ENCODE results near the gene RHNO1.

RHNO1 gene

GRCh38 chr12:2877047-2877952 is at the start of gene RHNO1, which contains the start of gene FOXM1:
Gene RHNO1, plus strand, starts transcription at chr12:2877223. Its CDS starts 8,144 bp downstream, at chr12:2885367.
Gene FOXM1, minus strand, starts transcription at chr12:2877174. Its CDS starts 2,696 bp downstream, at chr12:2874478.
- DNase-seq = peak; percentile 77

GRCh38 chr12:2829275-2829674 is 47.7 kb upstream of the RHNO1 start:
- DNase-seq = no peak

- DNase-seq = no peak
Observed at GRCh38 chr12:2832550-2833127, 44.4 kb upstream of the RHNO1 start.

- DNase-seq = no peak
Observed at GRCh38 chr12:2833327-2833726, 43.7 kb upstream of the RHNO1 start.

GRCh38 chr12:2833810-2834209 is 43.2 kb upstream of the RHNO1 start:
- DNase-seq = no peak

- DNase-seq = no peak
Observed at GRCh38 chr12:2834581-2835491, 42.2 kb upstream of the RHNO1 start, which contains the start of gene NRIP2. Gene NRIP2, minus strand, starts transcription at chr12:2835035. Its CDS starts 52 bp downstream, at chr12:2834983.

GRCh38 chr12:2835691-2836403 is 41.2 kb upstream of the RHNO1 start:
- no peak for DNase-seq

GRCh38 chr12:2836574-2836973 is 40.4 kb upstream of the RHNO1 start:
- no peak for DNase-seq

- DNase-seq = no peak
Observed at GRCh38 chr12:2841056-2841650, 35.9 kb upstream of the RHNO1 start.

- DNase-seq = no peak
Observed at GRCh38 chr12:2842948-2843347, 34.1 kb upstream of the RHNO1 start.

GRCh38 chr12:2844786-2845185 is 32.2 kb upstream of the RHNO1 start:
- no peak for DNase-seq

- DNase-seq = no peak
Observed at GRCh38 chr12:2845280-2845679, 31.7 kb upstream of the RHNO1 start.

- no peak for DNase-seq
Observed at GRCh38 chr12:2851931-2852330, 25.1 kb upstream of the RHNO1 start.

GRCh38 chr12:2853626-2854025 is 23.4 kb upstream of the RHNO1 start:
- DNase-seq = peak; percentile 27

- no peak for DNase-seq
Observed at GRCh38 chr12:2854669-2855453, 22.2 kb upstream of the RHNO1 start.

GRCh38 chr12:2855546-2855945 is 21.5 kb upstream of the RHNO1 start:
- no peak for DNase-seq

- DNase-seq = no peak
Observed at GRCh38 chr12:2856051-2856450, 21.0 kb upstream of the RHNO1 start.

GRCh38 chr12:2857021-2857431 is 20.0 kb upstream of the RHNO1 start, which contains the start of gene TEX52:
Gene TEX52, minus strand, starts transcription at chr12:2857039. Its CDS starts 13 bp downstream, at chr12:2857026.
- DNase-seq = peak; percentile 80

GRCh38 chr12:2857576-2857975 is 19.4 kb upstream of the RHNO1 start:
- no peak for DNase-seq

GRCh38 chr12:2858334-2858733 is 18.7 kb upstream of the RHNO1 start:
- no peak for DNase-seq

- no peak for DNase-seq
Observed at GRCh38 chr12:2858944-2859421, 18.0 kb upstream of the RHNO1 start.
